Stimulated activated CD8-positive, alpha-beta memory T cell treated with anti-CD3 and anti-CD28 coated beads, Interleukin-12 subunit alpha, Interleukin-12 subunit beta, amount 100 ng/mL, for 1 hour (primary cell): Measurements from ENCODE around the gene CCDC6.
"Not testable (repeated sequence)": the region's sequence is repeated elsewhere in the genome, so short reads cannot be mapped to it uniquely, and the experiment has no call there.

Experiments
- DNase-seq: peaks from one replicate; pipeline ENCODE4 v3.0.0-alpha.2; 2020; ENCODE audit warnings: low read depth

Gene CCDC6

GRCh38 chr10:59808896-59809643, 97.3 kb downstream of the CCDC6 start:
- peak; percentile 35 for DNase-seq

GRCh38 chr10:59807629-59808620, 98.4 kb downstream of the CCDC6 start:
- no peak for DNase-seq

- DNase-seq: no peak
Observed at GRCh38 chr10:59805014-59805413, 101.3 kb downstream of the CCDC6 start.

GRCh38 chr10:59804220-59804619, 102.1 kb downstream of the CCDC6 start:
- DNase-seq: no peak

GRCh38 chr10:59803714-59804113, 102.6 kb downstream of the CCDC6 start:
- DNase-seq: no peak

- no peak for DNase-seq
Observed at GRCh38 chr10:59801171-59801570, 105.2 kb downstream of the CCDC6 start.

- no peak for DNase-seq
Observed at GRCh38 chr10:59799421-59799820, 106.9 kb downstream of the CCDC6 start.

- no peak for DNase-seq
Observed at GRCh38 chr10:59793919-59794318, 112.4 kb downstream of the CCDC6 start.

GRCh38 chr10:59792812-59793211, 113.5 kb downstream of the CCDC6 start:
- DNase-seq: no peak

- no peak for DNase-seq
Observed at GRCh38 chr10:59791601-59792000, 114.8 kb downstream of the CCDC6 start.

GRCh38 chr10:59790080-59790479, 116.3 kb downstream of the CCDC6 start:
- not testable (repeated sequence) for DNase-seq

GRCh38 chr10:59788914-59789313, 117.4 kb downstream of the CCDC6 start:
- not testable (repeated sequence) for DNase-seq

- DNase-seq: not testable (repeated sequence)
Observed at GRCh38 chr10:59787032-59787431, 119.3 kb downstream of the CCDC6 start.

- not testable (repeated sequence) for DNase-seq
Observed at GRCh38 chr10:59785476-59785875, 120.9 kb downstream of the CCDC6 start.

- DNase-seq: no peak
Observed at GRCh38 chr10:59781511-59781910, 124.8 kb downstream of the CCDC6 start.

- no peak for DNase-seq
Observed at GRCh38 chr10:59779756-59780533, 126.4 kb downstream of the CCDC6 start.

- no peak for DNase-seq
Observed at GRCh38 chr10:59774451-59774850, 131.9 kb downstream of the CCDC6 start.

GRCh38 chr10:59773088-59773487, 133.3 kb downstream of the CCDC6 start:
- DNase-seq: no peak

- no peak for DNase-seq
Observed at GRCh38 chr10:59771162-59771807, 135.1 kb downstream of the CCDC6 start.

GRCh38 chr10:59770689-59771088, 135.7 kb downstream of the CCDC6 start:
- no peak for DNase-seq

GRCh38 chr10:59762505-59762904, 143.9 kb downstream of the CCDC6 start:
- no peak for DNase-seq

GRCh38 chr10:59757966-59758365, 148.4 kb downstream of the CCDC6 start:
- DNase-seq: no peak
